Measurements from ENCODE around the gene RFLNA.

GRCh38 chr12:124335426-124336183 lies 40.7 kb downstream of the RFLNA start:
- TF ChIP-seq CTCF (conservative IDR thresholded peaks at IDR 0.05 in 1 of 2, IDR thresholded peaks at IDR 0.05 in 1 of 2; ENCODE audit: extremely low read depth in 1 of 2, insufficient read depth in 1 of 2, low read depth in 1 of 2, low read length in 2 of 2): no peak
- TF ChIP-seq EZH2 (IDR thresholded peaks at IDR 0.05; ENCODE audit: borderline replicate concordance, low read length): no peak
